Astrocyte of the cerebellum (primary cell): ENCODE data around the gene CLMP.

Experiments used
- DNase-seq: peaks from one replicate; pipeline ENCODE4 v3.0.0-alpha.2; 2011; ENCODE audit warnings: low read depth
- H3K4me3 ChIP-seq: 2 replicates; pipeline ENCODE4 v1.5.1; 2011; ENCODE audit warnings: mild to moderate bottlenecking, low read depth, low read length, moderate library complexity
- CTCF ChIP-seq: IDR thresholded peaks from 2 replicates; pipeline ENCODE4 v1.5.1; 2012; ENCODE audit warnings: low read length, low read depth, moderate library complexity, mild to moderate bottlenecking; ENCODE audit errors: missing control alignments
- in situ Hi-C: cut with HindIII; loops from 2 replicates; pipeline ENCODE4 v1.10.0; 2017; ENCODE audit warnings: low sequenced_read_pairs

CLMP gene

GRCh38 chr11:123051634-123052033 is 143.4 kb downstream of the CLMP start:
- H3K4me3 ChIP-seq = no peak overlapping the region
- TF ChIP-seq CTCF = no peak
- in situ Hi-C loops = no loop called here
- DNase-seq = no peak

GRCh38 chr11:123051146-123051545 is 143.9 kb downstream of the CLMP start:
- TF ChIP-seq CTCF = no peak

GRCh38 chr11:123047947-123048293 is 147.1 kb downstream of the CLMP start:
- DNase-seq = no peak
- H3K4me3 ChIP-seq = no peak overlapping the region
- in situ Hi-C loops = loop anchor here (25.0 kb wide), 1 partner anchor 111 kb away; no protein-coding TSS in a partner anchor
- no peak for TF ChIP-seq CTCF

More at GRCh38 chr11:123051146-123051545, 143.9 kb downstream of the CLMP start:
- no peak for DNase-seq
- in situ Hi-C loops = no loop called here
- H3K4me3 ChIP-seq = no peak overlapping the region

- in situ Hi-C loops = loop anchor here (25.0 kb wide), 1 partner anchor 110 kb away; no protein-coding TSS in a partner anchor
- H3K4me3 ChIP-seq = no peak overlapping the region
- no peak for TF ChIP-seq CTCF
- no peak for DNase-seq
Measured at GRCh38 chr11:123047266-123047946, 147.6 kb downstream of the CLMP start.

- in situ Hi-C loops = loop anchor here (25.0 kb wide), 1 partner anchor 109 kb away; no protein-coding TSS in a partner anchor
- no peak overlapping the region for H3K4me3 ChIP-seq
- no peak for DNase-seq
- no peak for TF ChIP-seq CTCF
Measured at GRCh38 chr11:123046473-123047259, 148.4 kb downstream of the CLMP start.

- DNase-seq = no peak
- no peak overlapping the region for H3K4me3 ChIP-seq
- TF ChIP-seq CTCF = no peak
- in situ Hi-C loops = loop anchor here (25.0 kb wide), 1 partner anchor 108 kb away; no protein-coding TSS in a partner anchor
Measured at GRCh38 chr11:123045101-123045500, 149.9 kb downstream of the CLMP start.
